Muscle of back (tissue), 11 donors: ENCODE data around the gene CDKAL1. TPM values are rescaled to one million over a fixed set of nuclear protein-coding genes. Genes with fewer than 3 reads are reported as not detected.
"Not testable (repeated sequence)": the region's sequence is repeated elsewhere in the genome, so short reads cannot be mapped to it uniquely, and the experiment has no call there.

Experiments
- DNase-seq, 3 donors: peaks; one replicate each; pipeline versions ENCODE4 v3.0.0 to v3.0.0-alpha.2; 2013
- polyA plus RNA-seq, 10 donors: library from polyadenylated mRNA; unstranded; fragments of 120-200 nt; gene quantifications; one replicate each; pipeline ENCODE4 v1.2.1, GENCODE V29; 2013; ENCODE audit not compliant: insufficient read length in 10 of 10

The CDKAL1 gene
- polyA plus RNA-seq, 10 donors: 10.7 to 17.1 (median 13.9) TPM

DNA sequence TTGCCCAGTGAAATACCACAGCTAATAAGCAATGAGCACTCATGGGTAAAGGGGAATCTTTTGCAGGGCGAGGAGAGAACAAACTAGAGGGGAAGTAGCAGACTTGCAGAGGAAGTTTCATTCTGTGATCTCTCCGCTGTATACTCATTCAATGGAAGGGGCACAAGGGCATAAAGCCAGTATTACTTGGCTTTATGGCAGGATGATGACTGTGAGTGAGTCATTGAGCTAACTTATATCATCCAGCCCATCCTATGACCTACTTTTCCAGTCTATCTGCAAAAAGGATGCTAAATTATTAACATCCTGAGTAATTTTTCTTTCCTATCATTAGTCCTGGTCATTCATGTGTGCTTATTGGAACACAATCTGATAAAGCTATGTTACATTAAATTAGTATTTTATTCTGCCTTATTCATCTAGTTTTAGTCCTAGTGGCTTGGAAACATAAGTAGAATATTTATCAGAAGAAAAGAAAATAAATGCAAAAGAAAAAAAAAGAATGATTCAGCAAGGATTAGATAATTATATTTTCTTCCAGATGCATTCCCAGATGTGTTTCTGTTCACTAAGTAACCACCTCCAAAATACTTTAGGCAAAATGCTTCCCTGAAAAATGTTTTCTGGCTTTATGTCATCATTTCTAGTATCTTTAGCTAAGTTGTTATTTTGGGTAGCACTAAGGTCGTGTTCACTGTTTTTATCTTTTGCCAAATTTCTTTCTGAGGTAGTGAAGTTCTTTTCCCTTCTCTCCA lies 471.7 kb downstream of the CDKAL1 start:
- peak; percentile 76 to 82 (median 79) for DNase-seq

- DNase-seq: peak in 1 of 3 donors; percentile 12
These were observed 485.4 kb downstream of the CDKAL1 start for GRCh38 chr6:21019614-21020013.

DNA sequence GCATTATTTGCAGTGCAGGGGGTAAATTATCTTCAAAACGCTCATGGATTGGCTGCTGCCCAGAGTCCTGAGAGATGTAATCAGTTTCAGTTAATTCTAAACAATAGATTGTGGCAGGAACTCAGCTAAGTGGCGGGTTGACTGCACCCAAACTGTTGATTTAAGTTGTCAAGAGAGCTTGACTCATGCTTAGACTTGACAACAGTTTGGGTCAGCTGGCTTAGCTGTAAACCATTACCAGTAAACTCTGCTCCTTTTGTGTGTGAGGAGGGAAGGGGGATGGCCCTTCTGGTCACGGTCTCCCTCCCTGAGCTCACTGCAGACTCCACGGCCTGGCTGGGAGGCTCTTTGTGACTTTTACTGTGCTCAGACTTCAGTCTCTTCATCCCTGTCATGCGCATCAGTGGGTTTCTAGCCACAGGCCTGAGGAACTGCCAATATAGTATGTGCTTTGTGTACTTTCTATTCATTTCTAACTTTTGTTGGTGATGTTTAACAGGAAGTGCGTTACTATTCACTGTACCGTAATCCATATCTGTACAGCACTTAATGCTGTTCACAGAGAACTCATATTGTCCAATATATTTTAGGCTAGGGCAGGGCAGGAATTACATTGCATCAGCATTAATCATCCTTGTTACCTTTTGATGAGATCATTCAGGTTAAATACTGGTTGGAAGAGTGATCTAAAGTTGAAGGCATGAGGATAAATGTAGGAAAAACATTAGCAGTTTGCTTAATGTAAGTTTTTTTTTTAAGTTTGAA lies 488.3 kb downstream of the CDKAL1 start:
- no peak for DNase-seq

- no peak for DNase-seq
These were observed 489.0 kb downstream of the CDKAL1 start for GRCh38 chr6:21023210-21023609.

- DNase-seq: no peak
These were observed 490.4 kb downstream of the CDKAL1 start for GRCh38 chr6:21024616-21025015.

GRCh38 chr6:21026576-21027273 lies 492.5 kb downstream of the CDKAL1 start:
- DNase-seq: no peak

- DNase-seq: no peak
These were observed 493.2 kb downstream of the CDKAL1 start for GRCh38 chr6:21027507-21027906.

DNA sequence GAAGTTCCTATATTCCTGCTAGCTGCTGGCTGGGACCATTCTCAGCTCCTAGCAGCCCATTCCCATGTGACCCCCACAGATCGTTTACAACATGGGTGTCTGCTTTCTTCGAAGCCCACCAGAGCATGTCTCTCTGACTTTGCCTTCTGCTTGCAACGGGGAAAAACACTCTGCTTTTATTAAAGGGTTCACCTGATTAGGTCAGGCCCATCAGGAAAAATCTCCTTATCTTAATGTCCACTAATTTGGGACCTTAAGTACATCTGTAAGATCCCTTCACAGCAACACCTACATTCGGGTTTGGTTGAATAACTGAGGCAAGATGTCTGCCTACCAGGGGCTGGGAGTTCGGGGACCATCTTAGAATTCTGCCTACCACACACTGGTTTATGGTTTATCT lies 496.9 kb downstream of the CDKAL1 start:
- no peak for DNase-seq

DNA sequence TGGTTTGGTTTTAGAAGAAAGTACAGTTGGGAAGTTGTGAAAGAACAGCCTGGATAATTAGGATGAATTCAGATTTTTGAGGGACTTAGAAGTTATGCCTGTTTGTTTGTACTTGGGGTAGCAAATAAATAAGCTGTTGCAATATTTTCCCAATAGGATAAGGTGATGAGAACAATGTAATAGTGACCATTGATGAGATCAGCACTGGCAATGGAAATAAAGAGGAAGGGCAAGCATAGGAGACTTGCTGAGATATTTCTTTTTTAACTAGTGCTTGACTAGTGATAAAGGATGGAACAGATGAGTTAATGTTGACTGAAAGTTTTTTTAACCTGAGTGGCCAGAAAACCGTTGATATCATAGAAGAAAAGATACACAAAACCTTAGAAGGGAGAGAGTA lies 498.8 kb downstream of the CDKAL1 start:
- DNase-seq: no peak

- DNase-seq: peak; percentile 55 to 89 (median 78)
These were observed 499.3 kb downstream of the CDKAL1 start for GRCh38 chr6:21033575-21034026.

DNA sequence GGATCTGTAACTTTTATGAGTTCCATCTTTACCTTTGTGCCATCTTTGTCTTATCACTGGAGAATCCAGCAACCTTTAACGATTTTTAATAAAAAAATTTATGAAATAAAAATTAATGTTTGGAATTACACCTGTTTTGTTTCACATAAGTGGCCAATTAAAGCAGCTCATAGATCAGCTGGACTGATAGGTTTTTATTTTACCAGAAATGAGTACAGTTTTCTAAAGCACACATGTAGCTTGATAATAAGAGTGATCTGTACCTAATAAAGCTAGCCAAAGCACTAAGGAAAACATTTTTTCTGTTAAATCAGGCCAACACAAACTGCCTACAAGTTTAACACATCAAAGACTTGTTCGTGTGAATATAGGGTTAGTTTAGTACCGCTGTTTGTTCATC lies 500.1 kb downstream of the CDKAL1 start:
- no peak for DNase-seq

DNA sequence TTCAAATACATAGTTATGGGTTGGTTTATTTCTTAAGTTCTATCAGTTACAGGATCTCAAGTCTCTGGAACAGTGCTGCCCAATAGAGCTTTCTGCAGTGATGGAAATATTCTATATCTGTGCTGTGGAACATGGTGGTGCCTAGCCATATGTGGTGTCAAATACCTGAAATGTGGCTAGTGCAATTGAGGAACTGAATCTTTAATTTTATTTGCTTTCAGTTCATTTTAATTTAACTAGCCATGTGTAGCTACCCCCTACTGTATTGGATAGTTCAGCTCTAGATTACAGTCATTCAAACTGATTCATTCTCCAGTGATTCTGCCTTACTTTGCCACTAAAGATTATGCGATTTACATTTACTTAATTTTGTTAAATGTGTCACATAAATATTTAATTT lies 503.2 kb downstream of the CDKAL1 start:
- DNase-seq: no peak

DNA sequence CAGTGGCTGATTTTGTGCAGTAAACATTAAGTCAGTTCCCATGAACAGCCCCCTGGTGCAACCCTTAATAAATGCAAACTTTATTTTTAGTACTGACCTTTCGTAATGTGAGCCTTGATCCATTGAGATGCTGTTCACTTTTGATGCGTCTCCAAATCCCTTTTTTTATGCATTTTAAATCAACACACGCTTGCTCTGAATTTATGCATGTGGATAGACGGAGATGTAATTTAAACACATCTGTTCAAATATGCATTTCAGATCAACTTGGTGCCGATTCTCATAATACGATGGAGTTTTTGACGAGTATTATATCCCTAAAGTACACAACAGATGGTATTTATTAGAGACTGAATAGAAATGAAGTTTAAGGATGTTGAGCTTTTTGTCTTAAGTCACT lies 505.7 kb downstream of the CDKAL1 start:
- peak in 2 of 3 donors; percentile 22 to 57 for DNase-seq

DNA sequence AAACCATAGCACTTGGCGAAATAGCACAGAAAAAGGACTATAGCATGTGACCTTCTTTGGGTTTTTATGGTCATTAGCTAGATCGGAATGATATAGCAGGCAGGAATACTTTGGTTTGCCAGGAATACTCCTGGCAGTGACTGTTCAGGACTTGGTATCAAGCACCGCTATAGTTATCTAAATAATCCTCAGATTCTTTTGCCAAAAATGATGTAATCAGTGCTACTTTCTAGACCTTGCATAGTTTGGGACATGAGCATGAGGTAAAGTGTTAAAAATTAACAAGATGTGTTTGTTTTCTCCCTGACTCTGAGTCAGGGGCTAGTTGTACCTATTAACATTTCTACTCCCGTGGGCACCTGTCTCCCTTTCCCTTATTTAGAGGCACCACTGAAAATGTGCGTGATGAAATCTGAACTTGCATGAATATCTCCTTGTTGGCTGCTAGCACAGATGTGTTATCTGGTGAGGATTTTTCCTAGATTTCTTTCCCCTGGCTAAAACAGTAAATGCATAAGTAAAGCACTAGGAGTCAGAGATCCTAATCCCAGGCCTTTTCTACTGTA lies 511.0 kb downstream of the CDKAL1 start:
- no peak for DNase-seq

DNA sequence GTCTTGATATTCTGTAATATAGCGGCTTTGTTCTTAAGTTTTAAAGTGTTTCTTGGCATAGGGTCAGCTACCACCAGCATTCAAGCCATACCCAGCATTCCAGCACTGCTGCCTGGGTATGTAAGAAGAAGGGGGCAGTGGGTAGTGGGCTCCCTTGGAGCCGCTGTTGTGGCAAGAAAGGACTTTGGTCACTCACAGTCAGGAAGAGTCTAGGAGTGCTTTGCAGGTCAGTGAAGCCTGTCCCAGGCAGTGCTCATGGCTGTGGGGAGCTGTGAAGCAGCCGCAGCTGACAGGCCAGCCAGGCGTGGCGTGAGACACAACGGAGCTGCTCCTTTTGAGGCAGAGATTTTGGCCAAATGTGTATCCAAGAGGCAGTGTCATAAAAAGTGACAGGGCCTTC lies 512.0 kb downstream of the CDKAL1 start:
- DNase-seq: peak in 1 of 3 donors; percentile 10

- DNase-seq: no peak
These were observed 513.8 kb downstream of the CDKAL1 start for GRCh38 chr6:21048047-21048446.

DNA sequence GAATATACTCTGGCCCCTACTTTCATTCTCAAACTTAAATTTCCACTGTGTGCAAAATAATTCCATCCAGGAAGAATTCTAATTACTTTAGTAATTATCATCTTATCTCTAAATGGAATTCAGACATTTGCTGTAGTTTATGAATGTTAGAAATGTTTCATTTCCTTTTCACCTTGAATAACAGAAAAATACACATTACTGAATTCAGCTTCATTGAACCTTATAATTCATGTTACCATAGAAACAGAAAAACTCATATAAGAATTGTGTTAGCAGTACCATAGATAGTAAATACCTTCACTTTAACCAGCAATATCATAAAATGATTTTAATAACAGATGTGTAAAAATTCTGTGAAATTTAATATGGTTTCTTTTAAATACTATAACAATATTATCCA lies 514.9 kb downstream of the CDKAL1 start:
- no peak for DNase-seq

DNA sequence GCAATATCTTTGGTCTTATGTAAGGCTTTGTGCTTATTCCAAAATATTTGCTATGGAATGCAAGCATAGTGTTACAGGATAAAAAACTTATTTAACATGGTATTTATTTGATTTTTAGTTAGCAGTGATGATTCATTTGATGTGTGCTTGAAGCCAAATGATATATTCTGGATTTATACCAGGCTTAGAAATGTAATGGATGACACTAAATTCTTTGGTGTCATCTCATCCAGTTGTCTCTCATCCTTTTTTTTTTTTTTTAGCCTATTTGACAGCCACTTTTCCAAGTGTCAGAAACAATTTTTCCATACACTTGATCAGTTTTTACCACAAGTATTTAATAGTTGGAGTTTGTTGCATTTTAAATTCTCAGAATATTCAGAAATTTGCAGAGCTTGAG lies 515.3 kb downstream of the CDKAL1 start:
- no peak for DNase-seq

- no peak for DNase-seq
These were observed 516.7 kb downstream of the CDKAL1 start for GRCh38 chr6:21050935-21051334.

DNA sequence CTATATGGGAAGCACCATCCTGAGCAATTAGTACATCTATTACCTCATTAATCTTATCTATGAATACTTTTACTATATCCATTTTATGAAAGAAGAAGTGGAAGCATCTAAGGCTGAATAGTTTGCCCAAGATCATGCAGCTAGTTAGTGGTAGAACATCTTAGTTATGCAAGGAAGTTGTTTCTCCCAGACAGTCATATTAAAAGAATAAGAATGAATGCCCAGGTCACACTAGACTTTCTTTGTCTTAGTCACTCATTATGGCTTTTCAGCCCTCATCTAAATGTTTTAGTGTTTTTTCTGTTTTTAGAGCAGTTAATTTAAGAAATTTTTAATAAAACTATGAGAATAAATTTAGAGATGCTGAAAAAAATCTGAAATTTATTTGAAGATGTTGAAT lies 517.5 kb downstream of the CDKAL1 start:
- DNase-seq: no peak

- DNase-seq: no peak
These were observed 519.4 kb downstream of the CDKAL1 start for GRCh38 chr6:21053612-21054011.

GRCh38 chr6:21055480-21055879 lies 521.2 kb downstream of the CDKAL1 start:
- DNase-seq: not testable (repeated sequence)
